Astrocyte (in vitro differentiated cells and primary cell): ENCODE measurements around the gene TMEM161A. TPM values are rescaled to one million over a fixed set of nuclear protein-coding genes. Genes with fewer than 3 reads are reported as not detected.

Experiments
- DNase-seq: peaks from one replicate; pipeline ENCODE4 v3.0.0-alpha.2; 2010; ENCODE audit warnings: low read depth
- FAIRE-seq: peaks from 2 replicates; lab custom pipeline; 2011; peaks lifted over from hg19 to GRCh38; lab: Jason Lieb, UNC
- H2AFZ ChIP-seq: 2 replicates; pipeline ENCODE4 v1.6.0; 2012; ENCODE audit warnings: low read depth, low read length, inconsistent platforms
- H3K27ac ChIP-seq: 2 replicates; pipeline ENCODE4 v1.5.1; 2011; ENCODE audit warnings: low read depth, low read length, inconsistent platforms
- H3K27me3 ChIP-seq: 2 replicates; pipeline ENCODE4 v1.6.0; 2011; ENCODE audit warnings: low read length, inconsistent platforms; ENCODE audit not compliant: insufficient read depth
- H3K36me3 ChIP-seq: 2 replicates; pipeline ENCODE4 v1.5.1; 2011; ENCODE audit warnings: low read length, inconsistent platforms; ENCODE audit not compliant: insufficient read depth
- H3K4me1 ChIP-seq: 2 replicates; pipeline ENCODE4 v1.5.1; 2011; ENCODE audit warnings: low read length, inconsistent platforms; ENCODE audit not compliant: insufficient read depth
- H3K4me2 ChIP-seq: 2 replicates; pipeline ENCODE4 v1.6.0; 2012; ENCODE audit warnings: low read length, inconsistent platforms
- H3K4me3 ChIP-seq: 2 replicates; pipeline ENCODE4 v1.5.1; 2011; ENCODE audit warnings: low read depth, mild to moderate bottlenecking, low read length, inconsistent platforms; ENCODE audit not compliant: insufficient read depth
- H3K79me2 ChIP-seq: 2 replicates; pipeline ENCODE4 v1.6.0; 2012; ENCODE audit warnings: mild to moderate bottlenecking, low read length, inconsistent platforms; ENCODE audit not compliant: insufficient read depth
- H3K9ac ChIP-seq: 2 replicates; pipeline ENCODE4 v1.6.0; 2012; ENCODE audit warnings: mild to moderate bottlenecking, low read length, inconsistent platforms
- H3K9me3 ChIP-seq: 2 replicates; pipeline ENCODE4 v1.5.1; 2012; ENCODE audit warnings: low read depth, mild to moderate bottlenecking, low read length, inconsistent platforms; ENCODE audit not compliant: insufficient read depth
- H4K20me1 ChIP-seq: 2 replicates; pipeline ENCODE4 v1.6.0; 2012; ENCODE audit warnings: low read length, inconsistent platforms; ENCODE audit not compliant: insufficient read depth
- H3K27ac Mint-ChIP-seq: one replicate; pipeline ENCODE4 v1.8.0; 2021; ENCODE audit warnings: mild to moderate bottlenecking, mixed read lengths; ENCODE audit not compliant: unreplicated experiment
- H3K27me3 Mint-ChIP-seq: one replicate; pipeline ENCODE4 v1.8.0; 2021; ENCODE audit warnings: low read depth, mixed read lengths; ENCODE audit not compliant: unreplicated experiment
- H3K36me3 Mint-ChIP-seq: one replicate; pipeline ENCODE4 v1.8.0; 2021; ENCODE audit warnings: low read depth, mixed read lengths; ENCODE audit not compliant: unreplicated experiment
- H3K4me1 Mint-ChIP-seq: one replicate; pipeline ENCODE4 v1.8.0; 2021; ENCODE audit warnings: low read depth, mixed read lengths; ENCODE audit not compliant: unreplicated experiment
- H3K4me3 Mint-ChIP-seq: one replicate; pipeline ENCODE4 v1.8.0; 2021; ENCODE audit warnings: mild to moderate bottlenecking, moderate library complexity, mixed read lengths; ENCODE audit not compliant: unreplicated experiment
- H3K9me3 Mint-ChIP-seq: one replicate; pipeline ENCODE4 v1.8.0; 2021; ENCODE audit warnings: mild to moderate bottlenecking, mixed read lengths; ENCODE audit not compliant: unreplicated experiment
- CTCF ChIP-seq: IDR thresholded peaks from 2 replicates; pipeline ENCODE4 v1.5.1; 2011; ENCODE audit warnings: low read depth, mild to moderate bottlenecking, inconsistent platforms, low read length, moderate library complexity; ENCODE audit not compliant: insufficient read depth
- EZH2 ChIP-seq: IDR thresholded peaks from 2 replicates; pipeline ENCODE4 v1.6.1; 2012; ENCODE audit warnings: mild to moderate bottlenecking, low read length, inconsistent platforms; ENCODE audit not compliant: insufficient read depth
- total RNA-seq: library from RNA; stranded (reverse); gene quantifications from 2 replicates; pipeline ENCODE4 v1.2.1, GENCODE V29; 2021

The TMEM161A gene
- total RNA-seq, 1 donor from 2014 or later, result 27.2 TPM

DNA sequence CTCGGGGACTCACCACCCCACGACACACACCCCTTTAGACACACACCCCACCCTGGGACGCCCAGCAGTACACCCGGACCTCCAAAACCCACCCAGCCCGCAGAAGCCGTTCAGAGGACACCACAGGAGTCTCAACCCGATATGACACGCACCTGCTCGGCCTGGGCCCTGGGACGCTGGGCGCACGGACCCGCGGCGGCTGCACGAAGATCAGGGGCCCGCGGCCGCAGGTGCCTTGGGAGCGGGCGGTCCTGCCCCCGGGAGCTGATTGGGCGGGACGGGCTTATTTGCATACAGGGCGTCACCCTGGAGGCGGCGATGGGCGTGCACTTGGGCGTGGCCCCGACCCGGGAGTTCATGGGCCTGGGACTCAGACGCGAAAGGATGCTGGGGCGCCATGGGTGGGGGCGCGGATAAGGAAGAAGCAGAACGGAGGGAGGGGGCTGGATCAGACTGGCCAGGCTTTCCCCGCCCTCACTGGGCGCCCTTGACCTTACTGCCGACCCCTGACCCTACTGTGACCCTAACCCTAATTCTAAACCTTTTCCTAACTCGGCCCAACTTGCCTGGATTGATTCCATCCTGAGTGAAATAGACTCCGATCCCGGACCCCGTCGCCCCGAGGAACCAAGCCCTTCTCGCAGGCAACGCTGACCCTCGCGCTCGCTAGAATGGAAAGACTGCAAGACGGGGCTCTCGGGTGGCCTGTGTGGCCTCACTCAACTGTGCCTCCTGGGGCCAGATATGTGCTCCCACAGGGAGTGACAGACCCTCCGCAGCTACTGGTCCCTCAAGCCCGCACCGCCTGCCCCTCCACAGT is 32.0 kb upstream of the TMEM161A start, which contains the start of gene MEF2B:
Gene MEF2B (minus strand): TSS at position 211 of the 820 bp plus-strand sequence. CDS start 19,528 bp downstream, outside the sequence.
- Mint-ChIP-seq H3K36me3 (no peaks in the 10 kb centered on the region), H3K4me1 (peaks cover 5% of the 10 kb centered on the region), H3K27me3 (peaks cover 24% of the 10 kb centered on the region), H3K4me3 (peak within 1 kb of the TSS; percentile 64), H3K9me3 (no peaks in the 10 kb centered on the region), H3K27ac (no peak within 1 kb of the TSS)
- Histone ChIP-seq H2AFZ (no peak within 1 kb of the TSS), H3K9me3 (no peaks in the 10 kb centered on the region), H3K4me3 (no peak within 1 kb of the TSS), H3K4me1 (peaks cover 7% of the 10 kb centered on the region), H3K36me3 (no peaks in the 10 kb centered on the region), H3K9ac (no peak within 1 kb of the TSS), H3K27me3 (no peaks in the 10 kb centered on the region), H4K20me1 (peaks cover 20% of the 10 kb centered on the region), H3K4me2 (peak within 1 kb of the TSS; percentile 79), H3K27ac (no peak within 1 kb of the TSS), H3K79me2 (no peaks in the 10 kb centered on the region)
- DNase-seq, result peak; percentile 20
- FAIRE-seq, result no peak
- TF ChIP-seq CTCF (no peak), EZH2 (no peak)

DNA sequence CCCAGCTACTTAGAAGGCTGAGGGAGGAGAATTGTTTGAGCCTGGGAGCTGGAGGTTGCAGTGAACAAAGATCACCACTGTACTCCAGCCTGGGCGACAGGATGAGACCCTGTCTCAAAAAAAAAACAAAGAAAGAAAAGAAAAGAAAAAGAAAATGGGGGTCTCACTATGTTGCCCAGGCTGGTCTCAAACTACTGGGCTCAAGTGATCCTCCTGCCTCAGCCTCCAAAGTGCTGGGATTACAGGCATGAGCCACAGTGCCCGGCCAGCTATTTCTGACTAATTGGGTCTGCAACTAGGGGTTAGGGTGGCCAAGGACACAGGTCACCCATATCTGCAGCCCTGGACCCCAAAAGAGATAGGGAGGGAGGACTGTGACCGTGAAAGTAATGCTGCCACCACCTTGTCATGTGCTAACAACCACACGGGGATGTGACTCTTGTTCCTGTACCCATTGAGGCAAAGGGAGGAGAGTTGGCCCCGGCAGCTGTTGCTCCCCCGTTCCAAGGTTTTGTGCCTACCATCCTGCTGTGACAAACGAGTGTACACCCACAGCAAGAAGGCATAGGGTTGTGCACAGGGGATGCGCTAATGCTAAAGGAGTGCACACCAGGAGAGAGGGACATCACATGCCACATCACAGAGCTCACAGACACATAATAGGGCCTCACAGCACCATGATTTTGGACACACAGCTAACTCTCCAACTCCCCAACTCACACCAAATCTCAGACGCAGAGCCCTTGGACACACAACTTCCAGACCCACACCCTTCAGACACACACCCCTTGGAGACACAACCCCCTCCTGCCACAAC is 31.2 kb upstream of the TMEM161A start:
- FAIRE-seq, result no peak
- Mint-ChIP-seq H3K4me1 (peaks cover 5% of the 10 kb centered on the region), H3K27ac (no peak overlapping the region), H3K36me3 (no peaks in the 10 kb centered on the region), H3K9me3 (no peaks in the 10 kb centered on the region), H3K27me3 (peaks cover 25% of the 10 kb centered on the region), H3K4me3 (no peak overlapping the region)
- Histone ChIP-seq H2AFZ (no peak overlapping the region), H3K27ac (no peak overlapping the region), H3K4me2 (peak overlapping the region; percentile 79), H3K9ac (no peak overlapping the region), H3K9me3 (no peaks in the 10 kb centered on the region), H3K4me1 (peaks cover 7% of the 10 kb centered on the region), H3K79me2 (no peaks in the 10 kb centered on the region), H3K36me3 (no peaks in the 10 kb centered on the region), H3K4me3 (no peak overlapping the region), H3K27me3 (no peaks in the 10 kb centered on the region), H4K20me1 (peaks cover 20% of the 10 kb centered on the region)
- TF ChIP-seq CTCF (no peak), EZH2 (no peak)
- no peak for DNase-seq
